NCI-H146 (cell line): ENCODE results near the gene TMC1.

Experiments used
- DNase-seq: peaks from one replicate; lab custom pipeline; 2025; lab: John Stamatoyannopoulos, UW

The TMC1 gene

DNA sequence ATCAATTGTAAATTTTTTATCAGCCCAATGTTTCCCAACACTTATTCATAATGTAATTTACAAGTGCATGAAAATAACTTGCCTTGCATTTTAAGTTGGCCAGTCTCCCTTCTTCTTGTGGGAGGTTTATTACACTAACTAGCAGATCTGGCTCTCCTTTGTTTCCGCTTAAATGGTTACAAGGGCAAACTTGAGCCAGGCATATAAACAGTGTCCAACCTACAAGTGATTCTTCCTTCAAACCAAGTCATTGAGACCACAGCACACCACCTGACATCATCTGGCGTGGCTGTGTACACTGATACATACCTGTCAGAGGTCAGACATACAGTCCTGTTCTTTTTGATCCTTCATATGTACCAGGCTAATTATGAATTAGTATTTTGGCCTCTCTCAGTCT is 351.3 kb downstream of the TMC1 start:
- no peak for DNase-seq

DNA sequence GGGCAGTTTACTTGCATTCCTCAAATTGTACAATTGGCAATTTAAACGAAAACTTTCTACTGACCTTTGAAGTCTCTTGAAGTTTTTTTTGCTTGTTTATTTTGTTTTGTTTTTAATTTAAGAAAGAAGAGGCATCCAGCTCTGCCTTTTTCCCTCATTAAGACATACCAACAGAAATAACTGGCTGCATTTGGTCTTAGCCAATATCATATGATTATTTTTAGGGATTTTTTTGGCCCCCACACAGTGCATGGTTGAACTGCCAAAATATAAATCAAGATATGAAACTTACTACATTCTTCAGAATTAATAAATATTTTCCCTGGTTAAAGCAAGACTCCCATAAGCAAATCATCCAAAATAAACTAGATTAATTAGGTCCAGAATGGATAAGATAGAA is 352.0 kb downstream of the TMC1 start:
- DNase-seq, result no peak

DNA sequence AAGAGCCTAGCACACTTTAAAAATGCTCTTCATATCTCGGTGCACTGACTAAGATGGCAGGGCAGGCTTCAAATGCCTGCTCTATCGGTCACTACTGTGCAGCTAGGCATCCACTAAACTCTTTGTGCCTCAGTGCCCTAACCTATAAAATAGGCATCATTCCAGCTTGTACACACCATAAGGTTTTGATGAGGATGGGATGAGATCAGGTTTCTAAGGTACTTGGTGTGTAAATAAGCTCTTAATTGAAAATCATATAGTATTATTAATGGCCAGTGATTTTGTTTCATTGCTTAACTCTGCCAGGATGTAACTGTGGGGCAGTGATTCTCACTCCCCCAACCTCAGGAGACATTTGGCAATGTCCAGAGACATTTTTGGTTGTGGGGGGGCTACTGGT is 352.9 kb downstream of the TMC1 start:
- no peak for DNase-seq

DNA sequence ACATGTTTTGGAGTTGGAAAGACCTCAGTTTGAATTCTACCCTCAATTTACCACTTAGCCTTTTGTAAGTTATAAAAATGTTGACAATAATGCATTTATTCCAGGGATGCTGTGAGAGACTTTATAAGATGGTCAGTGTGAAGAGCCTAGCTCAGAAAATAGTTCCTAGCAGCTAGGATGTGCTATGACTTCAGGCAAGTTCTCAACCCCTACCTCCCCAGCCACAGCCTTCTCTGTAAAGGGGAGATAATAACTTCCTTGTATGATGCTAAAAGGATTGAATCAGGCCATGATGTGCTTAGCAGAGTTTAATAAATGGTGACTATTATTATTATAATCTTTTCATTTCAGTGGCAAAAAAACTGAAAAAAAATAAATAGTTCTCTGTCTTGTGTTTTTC is 353.8 kb downstream of the TMC1 start:
- DNase-seq, result no peak

DNA sequence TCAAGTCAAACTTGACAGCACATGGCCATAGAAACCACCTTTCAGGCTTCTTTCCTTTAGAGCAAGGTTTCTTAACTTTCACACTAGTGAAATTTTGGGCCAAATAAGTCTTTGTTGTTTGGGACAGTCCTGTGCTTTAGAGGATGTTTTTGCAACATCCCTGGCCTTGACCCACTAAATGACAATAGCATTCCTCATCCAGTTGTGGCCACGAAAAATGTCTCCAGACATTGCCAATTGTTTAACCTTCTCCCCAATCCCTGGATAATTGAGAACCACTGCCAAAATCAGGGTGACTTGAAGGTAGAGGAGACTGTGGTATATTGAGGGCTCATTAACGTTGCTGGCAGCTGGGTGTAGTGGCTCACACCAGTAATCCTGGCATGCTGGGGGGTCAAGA is 359.4 kb downstream of the TMC1 start:
- DNase-seq, result no peak

DNA sequence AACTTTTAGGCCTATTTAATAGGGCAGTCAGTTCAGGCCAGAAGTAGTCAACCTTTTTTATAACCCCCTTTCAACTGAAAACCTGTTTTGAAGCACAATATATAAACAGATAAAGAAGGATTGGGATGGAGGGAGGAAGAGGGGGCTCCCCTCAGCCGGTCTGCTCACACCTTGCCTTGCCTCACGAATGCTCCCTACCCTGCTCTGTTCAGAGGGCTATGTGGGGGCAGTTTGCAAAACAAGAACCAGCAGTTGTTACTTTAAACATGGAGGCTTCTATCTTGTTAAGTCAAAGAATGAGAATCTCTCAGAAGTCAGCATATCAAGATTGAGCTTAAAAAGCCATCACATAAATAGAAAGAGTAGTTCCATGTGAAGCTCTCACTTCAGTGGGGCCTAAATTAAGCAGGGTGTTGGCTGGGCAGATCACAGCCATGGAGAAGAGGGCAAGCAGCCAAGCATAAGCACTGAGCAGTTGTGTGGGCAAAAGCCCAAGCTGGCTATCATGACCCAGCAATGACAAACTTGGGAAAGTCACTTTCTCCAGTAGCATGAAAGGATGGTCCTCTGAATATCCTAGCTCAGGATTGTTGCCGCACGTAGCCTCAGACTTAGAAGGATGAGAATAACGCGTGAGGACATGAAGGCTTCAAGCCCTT is 360.8 kb downstream of the TMC1 start:
- DNase-seq, result no peak

DNA sequence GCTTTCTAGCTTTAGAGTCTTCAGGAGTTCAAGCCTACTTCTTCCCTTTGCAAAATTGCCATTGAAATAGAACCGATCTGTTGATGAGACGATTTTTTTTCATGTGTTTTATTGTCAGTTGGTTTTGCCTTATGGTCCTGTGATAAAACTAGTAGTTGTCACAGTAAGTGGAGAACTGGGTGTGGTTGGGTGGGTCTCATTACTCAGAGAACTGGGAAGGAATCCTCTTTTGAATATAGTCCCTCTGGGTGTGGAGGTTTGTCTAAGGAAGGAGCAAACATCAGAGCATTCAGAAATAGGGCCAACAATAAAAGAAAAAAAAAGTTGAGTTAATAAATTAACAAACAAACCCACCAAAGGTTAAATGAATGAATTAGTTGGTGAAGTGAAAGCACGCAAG is 362.5 kb downstream of the TMC1 start:
- DNase-seq, result no peak

DNA sequence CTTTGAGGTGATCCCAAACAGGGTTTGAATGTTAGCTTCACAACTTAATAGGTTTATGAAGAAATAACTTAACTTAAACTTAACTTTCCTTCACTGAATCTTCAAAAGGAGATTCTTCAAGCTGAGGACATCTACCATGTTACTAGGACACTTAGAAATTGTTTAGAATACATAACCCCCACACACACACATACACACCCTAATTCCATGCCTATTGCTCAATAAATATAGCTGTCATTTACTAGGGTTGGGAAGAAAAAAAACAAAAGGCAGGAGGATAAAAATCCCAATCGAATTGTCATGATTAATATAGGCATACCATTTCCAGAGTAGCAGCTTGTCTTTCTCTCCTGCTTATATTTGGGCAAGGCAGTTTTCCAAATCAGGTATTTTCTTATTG is 363.1 kb downstream of the TMC1 start:
- no peak for DNase-seq
